Measurements from ENCODE around the gene PALLD.

Gene PALLD

GRCh38 chr4:168485156-168485910 lies 11.5 kb upstream of the PALLD start:
- TF ChIP-seq CTCF (IDR thresholded peaks at IDR 0.05; ENCODE audit: low read depth, low read length), result no peak
- no peak overlapping the region for H3K4me3 ChIP-seq (ENCODE audit: low read depth, low read length)

- H3K4me3 ChIP-seq (ENCODE audit: low read depth, low read length), result no peak overlapping the region
Observed at GRCh38 chr4:168486912-168487281, 10.0 kb upstream of the PALLD start.

GRCh38 chr4:168487282-168488035 lies 9.4 kb upstream of the PALLD start:
- no peak for TF ChIP-seq CTCF (IDR thresholded peaks at IDR 0.05; ENCODE audit: low read depth, low read length)
- H3K4me3 ChIP-seq (ENCODE audit: low read depth, low read length), result no peak overlapping the region

More at GRCh38 chr4:168486912-168487281, 10.0 kb upstream of the PALLD start:
- TF ChIP-seq CTCF (IDR thresholded peaks at IDR 0.05; ENCODE audit: low read depth, low read length), result no peak

- no peak for TF ChIP-seq CTCF (IDR thresholded peaks at IDR 0.05; ENCODE audit: low read depth, low read length)
Observed at GRCh38 chr4:168488869-168489274, 8.0 kb upstream of the PALLD start.

GRCh38 chr4:168489616-168490015 lies 7.2 kb upstream of the PALLD start:
- H3K4me3 ChIP-seq (ENCODE audit: low read depth, low read length), result no peak overlapping the region
- TF ChIP-seq CTCF (IDR thresholded peaks at IDR 0.05; ENCODE audit: low read depth, low read length), result no peak

More at GRCh38 chr4:168488869-168489274, 8.0 kb upstream of the PALLD start:
- no peak overlapping the region for H3K4me3 ChIP-seq (ENCODE audit: low read depth, low read length)

GRCh38 chr4:168490711-168491110 lies 6.1 kb upstream of the PALLD start:
- TF ChIP-seq CTCF (IDR thresholded peaks at IDR 0.05; ENCODE audit: low read depth, low read length), result no peak
- H3K4me3 ChIP-seq (ENCODE audit: low read depth, low read length), result no peak overlapping the region

GRCh38 chr4:168491563-168491962 lies 5.3 kb upstream of the PALLD start:
- TF ChIP-seq CTCF (IDR thresholded peaks at IDR 0.05; ENCODE audit: low read depth, low read length), result no peak
- no peak overlapping the region for H3K4me3 ChIP-seq (ENCODE audit: low read depth, low read length)

All from WI38 (cell line).